ENCODE measurements around the gene CYP17A1.
"Not testable (repeated sequence)": the region's sequence is repeated elsewhere in the genome, so short reads cannot be mapped to it uniquely, and the experiment has no call there.

Gene CYP17A1, protein sequence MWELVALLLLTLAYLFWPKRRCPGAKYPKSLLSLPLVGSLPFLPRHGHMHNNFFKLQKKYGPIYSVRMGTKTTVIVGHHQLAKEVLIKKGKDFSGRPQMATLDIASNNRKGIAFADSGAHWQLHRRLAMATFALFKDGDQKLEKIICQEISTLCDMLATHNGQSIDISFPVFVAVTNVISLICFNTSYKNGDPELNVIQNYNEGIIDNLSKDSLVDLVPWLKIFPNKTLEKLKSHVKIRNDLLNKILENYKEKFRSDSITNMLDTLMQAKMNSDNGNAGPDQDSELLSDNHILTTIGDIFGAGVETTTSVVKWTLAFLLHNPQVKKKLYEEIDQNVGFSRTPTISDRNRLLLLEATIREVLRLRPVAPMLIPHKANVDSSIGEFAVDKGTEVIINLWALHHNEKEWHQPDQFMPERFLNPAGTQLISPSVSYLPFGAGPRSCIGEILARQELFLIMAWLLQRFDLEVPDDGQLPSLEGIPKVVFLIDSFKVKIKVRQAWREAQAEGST

DNA sequence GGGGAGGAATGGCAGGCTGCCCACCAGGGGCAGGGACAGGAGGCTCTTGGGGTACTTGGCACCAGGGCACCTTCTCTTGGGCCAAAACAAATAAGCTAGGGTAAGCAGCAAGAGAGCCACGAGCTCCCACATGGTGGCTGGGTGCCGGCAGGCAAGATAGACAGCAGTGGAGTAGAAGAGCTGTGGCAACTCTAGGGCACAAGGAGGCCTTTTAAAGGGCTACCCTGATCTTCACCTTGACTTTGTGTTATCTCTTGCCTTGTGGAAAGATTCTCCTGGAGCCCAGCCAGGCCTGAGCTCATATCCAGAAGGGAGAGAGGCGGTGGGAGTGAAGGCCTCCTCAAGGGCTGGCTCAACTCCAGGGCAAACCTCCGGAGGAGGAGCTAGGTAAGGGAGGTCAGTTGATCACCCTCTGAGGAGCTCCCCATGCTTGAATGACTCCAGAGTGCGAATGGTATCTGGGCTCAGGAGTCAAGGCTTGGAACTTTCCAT lies at the start of gene CYP17A1:
CYP17A1 (minus strand) TSS at position 184 of the 492 bp plus-strand sequence; CDS start at position 132, 52 bp downstream.
- DNase-seq: no peak

DNA sequence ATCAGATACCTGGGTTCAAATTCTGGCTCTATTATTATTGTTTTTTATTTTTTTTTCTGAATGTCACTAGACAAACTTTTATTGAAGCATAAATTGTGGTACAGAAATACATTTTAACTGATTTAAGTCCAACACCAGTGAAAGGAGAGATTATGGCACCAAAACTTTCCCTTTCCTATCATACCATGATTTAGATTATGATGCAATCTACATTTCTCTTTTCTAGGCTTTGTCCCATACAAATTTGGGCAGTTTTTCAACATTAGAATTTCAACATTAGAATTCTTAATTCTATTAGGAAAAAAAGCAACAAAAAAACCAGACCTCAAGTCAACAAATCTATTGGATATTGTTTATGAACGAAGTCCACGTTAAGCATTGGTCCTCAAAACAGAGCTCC lies 43.0 kb upstream of the CYP17A1 start:
- DNase-seq: no peak

DNA sequence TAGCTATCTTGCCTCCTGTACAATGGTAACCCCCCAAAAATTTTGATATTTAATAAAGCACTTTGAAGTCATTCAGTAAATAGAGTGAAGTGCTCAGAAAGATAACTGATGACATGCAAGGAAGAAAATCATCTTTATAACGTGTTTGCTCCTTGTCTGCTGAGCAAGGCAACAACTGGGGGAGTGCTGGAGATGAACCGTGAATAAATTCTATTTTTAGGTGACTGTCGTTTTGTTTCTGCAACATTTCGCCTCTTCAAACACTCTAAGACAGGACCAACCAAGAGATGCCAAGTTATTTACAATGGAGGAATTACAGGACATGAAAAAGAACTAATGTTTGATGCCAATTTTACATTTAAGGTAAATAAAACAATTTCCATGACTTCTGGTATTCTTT lies 41.4 kb upstream of the CYP17A1 start:
- no peak for DNase-seq

DNA sequence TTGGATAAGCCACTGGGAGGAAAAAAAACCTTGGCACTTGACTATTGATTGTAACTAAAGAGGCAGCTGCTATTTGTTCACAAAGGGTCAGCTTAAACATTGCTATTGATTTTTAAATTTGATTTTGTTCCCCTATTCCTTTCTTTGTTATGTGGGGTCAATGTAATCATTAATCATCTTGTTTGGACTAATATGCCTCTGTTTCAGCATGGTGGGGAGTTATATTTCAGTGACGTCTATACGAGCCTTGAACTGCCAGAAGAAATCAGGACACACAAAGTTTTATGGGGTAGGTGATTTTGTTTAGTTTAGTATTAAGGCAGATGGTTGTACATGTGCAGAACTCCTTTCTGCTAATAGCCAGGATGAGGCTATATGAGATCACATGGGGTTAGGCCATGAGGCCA lies 39.5 kb upstream of the CYP17A1 start:
- no peak for DNase-seq

DNA sequence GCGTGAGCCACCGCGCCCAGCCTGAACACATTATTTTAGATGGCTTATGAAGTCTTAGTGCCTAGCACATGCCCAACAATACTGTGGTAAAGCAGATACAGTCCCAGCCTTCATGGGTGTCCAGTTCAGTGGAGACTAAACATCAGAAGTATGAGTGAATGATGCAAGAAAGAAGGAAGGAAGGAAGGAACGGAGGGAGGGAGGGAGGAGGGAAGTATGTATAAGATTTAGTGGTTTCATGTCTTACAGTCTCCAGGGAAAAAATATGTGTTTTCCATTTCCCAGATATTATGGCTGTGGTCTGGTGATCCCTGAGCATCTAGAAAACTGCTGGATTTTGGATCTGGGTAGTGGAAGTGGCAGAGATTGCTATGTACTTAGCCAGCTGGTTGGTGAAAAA lies 35.0 kb upstream of the CYP17A1 start:
- DNase-seq: no peak

DNA sequence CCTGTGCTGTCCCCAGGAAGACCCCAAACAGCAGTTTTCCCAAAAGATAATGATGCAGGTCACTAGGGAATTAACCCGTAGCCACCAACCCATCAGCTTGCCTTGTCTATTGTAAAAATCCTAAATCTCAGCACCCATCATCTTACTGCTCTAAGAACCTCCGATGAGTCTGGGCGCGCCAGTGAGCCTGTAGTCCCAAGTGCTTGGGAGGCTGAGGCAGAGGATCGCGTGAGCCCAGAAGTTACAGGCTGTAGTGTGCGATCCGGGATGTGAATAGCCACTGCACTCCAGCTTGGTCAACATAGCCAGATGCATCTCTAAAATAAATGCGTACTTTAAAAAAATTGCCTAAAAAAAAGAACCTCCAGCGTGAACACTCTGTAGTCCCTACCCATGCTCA lies 33.0 kb upstream of the CYP17A1 start:
- DNase-seq: no peak

DNA sequence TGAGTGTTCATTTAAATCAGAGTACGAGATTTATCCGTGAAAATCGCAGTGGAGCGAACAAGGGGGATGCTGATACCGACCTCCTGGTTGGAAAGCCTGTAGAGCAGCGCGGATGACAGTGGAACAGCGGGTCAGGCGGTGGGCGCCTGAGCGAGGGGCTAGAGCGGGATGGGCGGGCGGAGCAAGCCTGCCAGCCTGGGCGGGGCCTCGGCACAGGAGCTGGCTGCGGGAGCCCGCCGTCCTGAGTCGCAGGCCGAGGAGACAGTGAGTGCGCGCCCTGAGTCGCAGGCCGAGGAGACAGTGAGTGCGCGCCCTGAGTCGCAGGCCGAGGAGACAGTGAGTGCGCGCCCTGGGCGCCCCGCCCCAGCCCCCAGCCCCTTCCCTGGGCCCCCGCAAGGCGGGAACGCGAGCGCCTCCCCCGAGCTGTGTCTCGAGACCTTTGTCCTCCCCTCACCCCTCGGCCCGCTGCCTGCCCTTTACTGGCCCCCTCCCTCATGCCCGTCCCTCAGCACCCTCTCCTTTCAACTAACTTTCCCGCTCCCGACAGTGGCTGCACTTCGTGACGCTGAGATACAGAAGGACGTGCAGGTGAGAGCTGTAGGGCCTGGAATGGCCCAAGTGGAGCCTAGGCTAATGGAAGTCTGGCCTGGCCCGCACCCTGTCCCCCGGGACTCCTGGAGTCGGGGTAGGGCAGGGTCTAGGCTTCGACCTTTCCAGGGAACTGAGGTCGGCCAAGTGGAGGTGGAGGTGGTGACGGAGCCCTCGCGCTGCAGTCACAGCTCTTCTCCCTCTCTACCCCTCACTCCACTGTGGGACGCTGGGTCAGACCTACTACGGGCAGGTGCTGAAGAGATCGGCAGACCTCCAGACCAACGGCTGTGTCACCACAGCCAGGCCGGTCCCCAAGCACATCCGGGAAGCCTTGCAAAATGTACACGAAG lies 32.3 kb upstream of the CYP17A1 start, which contains the start of gene AS3MT:
AS3MT (plus strand) TSS at position 213 of the 941 bp plus-strand sequence; CDS start at position 336, 123 bp downstream.
- no peak for DNase-seq

DNA sequence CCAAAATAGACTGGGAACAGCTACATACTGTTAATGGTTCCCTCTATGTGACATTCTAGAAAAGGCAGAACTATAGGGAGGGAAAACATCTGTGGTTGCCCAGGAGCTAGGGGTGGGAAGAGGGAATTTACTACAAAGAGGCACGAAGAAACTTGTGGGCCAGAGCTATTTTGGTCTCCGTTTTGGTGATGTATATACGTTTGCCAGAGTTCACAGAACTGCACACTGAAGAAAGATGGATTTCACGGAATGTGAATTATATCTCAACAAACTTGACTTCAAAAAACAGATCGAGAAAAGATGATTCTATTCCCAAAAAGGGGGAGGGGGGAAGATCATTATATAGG lies 31.7 kb upstream of the CYP17A1 start:
- no peak for DNase-seq

DNA sequence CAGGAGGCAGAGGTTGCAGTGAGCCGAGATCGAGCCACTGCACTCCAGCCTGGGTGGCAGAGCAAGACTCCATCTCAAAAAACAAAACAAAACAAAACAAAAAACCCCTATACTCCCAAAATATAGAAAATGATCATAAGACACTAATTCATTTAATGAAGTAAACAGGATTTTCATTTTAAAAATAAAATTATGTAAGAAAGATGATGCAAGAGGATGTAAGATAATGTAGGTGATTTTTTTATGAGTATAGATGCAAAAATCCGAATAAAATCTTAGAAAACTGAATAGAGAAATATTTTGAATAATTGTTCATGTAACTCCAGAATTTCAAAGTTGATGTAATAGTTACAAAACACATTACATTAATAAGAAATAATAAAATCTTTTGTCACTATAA lies 28.4 kb upstream of the CYP17A1 start:
- no peak for DNase-seq

DNA sequence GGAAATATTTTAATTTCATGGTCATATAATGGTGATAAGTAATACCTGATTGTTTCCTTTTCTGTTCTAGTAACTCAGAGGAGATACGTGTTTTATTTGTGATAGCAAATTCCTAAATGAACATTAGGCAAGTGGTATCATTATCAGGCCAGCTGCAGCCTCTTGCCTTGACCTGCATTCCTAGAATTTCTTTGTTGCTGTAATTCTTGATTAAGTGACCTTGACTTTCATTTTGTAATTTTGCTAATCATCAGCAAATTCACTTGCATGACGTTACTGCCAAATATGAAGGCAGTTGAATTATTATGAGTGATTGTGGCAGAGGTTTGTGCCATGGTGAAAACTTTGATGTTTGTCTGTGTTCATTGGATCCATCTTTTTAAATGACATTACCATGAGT lies 26.4 kb upstream of the CYP17A1 start:
- no peak for DNase-seq

DNA sequence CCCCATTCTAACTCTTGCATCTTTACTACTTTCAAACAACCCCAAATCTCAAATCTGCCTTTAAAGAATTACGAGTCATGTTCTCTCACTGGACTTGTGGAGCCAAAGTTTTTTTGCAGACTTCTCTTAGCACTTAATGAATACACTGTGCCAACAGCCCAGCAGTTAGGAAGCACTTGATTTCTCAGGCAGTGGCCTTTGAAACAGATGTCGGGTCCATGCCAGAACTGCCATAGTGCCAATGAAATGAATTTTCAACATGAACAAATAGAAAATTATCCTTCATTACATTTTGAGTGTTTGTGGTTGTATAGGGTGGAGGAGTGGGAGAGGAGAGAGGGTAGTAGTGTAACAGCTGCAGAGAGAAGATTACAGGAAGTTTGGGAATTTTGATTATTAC lies 22.7 kb upstream of the CYP17A1 start:
- no peak for DNase-seq

DNA sequence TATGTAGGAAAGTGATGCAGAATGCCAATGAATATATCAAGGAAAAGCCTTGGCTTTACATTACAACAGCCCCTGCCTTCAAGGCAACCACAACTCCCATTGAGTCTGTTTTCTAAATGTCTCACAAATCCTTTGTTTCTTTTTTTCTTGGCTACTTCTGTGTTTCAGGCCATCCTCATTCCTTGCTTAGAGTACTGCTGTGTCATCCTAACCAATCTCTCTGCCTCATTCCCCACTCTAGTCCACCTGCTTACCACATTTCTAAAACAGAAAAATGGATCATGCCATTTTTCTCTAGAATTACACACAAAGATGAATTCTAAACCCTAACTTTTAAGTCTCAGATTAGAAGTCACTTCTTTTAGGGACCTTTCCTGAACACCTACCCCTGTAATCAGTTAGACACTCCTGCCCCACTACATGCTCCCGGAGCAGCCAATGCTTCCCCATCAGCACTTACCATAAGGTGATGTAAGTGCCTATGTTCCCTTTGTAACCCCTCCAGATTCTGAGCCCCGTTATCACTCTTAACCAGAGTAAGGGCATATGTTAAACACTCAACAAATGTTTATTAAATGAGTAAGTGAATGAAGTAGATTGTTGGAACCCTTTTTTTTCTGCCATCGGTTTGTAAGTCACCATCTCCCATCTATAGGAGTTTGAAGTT lies 19.7 kb upstream of the CYP17A1 start:
- no peak for DNase-seq

DNA sequence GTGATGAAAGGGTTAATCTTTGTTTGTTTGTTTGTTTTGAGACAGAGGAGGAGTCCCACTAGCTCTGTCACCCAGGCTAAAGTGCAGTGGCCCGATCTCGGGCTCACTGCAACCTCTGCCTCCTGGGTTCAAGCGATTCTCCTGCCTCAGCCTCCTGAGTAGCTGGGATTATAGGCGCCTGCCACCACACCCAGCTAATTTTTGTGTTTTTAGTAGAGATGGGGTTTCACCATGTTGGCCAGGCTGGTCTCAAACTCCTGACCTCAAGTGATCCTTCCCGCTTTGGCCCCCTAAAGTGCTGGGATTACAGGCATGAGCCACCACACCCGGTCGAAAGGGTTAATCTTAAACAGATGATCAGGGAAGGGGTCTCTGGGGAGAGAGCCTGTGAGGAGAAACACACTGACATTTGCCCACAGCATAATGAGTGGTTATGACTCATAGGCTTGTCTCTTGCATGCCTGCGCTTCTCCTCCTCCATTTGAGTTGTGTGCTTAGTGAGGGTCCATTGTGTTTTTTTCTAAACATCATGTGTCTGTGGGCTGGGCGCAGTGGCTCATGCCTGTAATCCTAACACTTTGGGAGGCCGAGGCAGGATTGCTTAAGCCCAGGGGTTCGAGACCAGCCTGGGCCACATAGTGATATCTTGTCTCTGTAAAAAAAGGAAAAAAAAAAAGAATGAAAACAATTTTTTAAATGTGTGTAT lies 18.7 kb upstream of the CYP17A1 start:
- not testable (repeated sequence) for DNase-seq

DNA sequence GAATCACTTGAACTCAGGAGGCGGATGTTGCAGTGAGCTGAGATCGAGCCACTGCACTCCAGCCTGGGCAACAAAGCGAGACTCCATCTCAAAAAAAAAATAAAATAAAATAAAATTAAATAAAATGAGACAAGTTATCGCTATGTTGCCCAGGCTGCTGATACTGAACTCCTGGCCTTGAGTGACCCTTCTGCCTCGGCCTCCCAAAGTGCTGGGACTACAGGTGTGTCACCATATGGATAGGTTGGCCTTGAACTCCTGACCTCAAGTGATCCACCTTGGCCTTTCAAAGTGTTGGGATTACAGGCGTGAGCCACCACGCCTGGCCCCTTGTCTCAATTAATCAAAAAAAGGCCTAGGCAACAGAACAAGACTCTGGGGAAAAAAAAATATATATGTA lies 16.0 kb upstream of the CYP17A1 start:
- not testable (repeated sequence) for DNase-seq

DNA sequence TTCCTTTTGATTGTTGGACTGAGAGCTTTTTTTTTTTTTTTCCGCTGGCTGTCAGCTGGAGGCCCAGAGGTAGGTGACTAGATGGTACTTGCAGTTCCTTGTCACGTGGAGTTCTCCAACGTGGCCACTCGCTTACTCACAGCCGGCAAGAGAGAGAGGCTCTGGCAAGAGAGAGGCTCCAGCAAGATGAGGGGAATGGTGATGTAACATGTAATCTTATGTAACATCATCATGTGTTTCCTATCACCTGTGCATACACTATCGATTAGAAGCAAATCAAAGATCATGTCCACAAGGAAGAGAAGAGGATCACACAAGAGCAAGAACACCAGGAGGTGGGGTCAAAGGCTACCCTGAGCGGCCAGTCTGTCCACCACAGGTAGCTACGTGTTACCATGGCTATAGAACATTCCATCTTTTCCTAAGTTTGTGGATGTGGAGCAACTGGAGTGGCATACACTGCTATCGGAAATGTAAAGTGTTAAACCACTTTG lies 12.9 kb upstream of the CYP17A1 start:
- DNase-seq: no peak

DNA sequence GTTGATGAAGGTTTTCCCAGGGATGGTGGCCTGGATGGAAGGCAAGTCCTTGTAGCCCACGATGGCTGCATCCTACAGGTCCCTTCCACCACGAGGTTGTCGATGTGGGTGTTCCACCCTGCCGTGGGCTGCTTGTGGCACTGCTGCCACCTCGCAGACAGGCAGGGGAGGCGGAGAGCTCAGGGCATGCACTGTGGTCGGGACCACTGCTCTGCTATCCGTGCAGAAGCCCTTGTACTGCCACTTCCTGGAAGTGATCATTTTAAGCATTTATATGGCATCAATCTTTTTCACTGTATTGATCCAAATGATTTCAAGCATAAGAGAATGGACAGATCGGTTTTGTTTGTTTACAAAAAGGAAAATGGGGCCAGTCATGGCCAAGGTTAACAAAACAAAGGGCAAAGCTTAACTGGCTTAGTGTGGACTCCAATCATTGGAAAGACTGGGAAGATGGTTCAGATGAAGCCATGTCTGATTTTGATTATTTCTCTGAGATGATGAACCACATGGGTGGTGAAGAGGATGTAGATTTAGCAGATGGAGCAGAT lies 8.2 kb upstream of the CYP17A1 start:
- no peak for DNase-seq

DNA sequence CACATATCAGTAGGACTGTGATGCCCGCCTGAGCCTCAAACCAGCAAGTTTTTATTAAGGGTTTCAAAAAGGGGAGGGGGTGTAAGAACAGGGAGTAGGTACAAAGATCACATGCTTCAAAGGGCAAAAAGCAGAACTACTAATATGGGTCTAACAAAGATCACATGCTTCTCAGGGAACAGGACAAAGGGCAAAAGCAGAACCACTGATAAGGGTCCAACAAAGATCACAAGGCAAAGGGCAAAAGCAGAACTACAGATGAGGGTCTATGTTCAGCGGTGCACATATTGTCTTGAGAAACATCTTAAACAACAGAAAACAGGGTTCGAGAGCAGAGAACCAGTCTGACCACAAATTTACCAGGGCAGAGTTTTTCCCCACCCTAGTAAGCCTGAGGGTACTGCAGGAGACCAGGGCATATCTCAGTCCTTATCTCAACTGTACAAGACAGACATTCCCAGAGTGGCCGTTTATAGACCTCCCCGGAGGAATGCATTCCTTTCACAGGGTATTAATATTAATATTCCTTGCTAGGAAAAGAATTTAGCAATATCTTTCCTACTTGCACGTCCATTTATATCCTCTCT lies 7.1 kb upstream of the CYP17A1 start:
- not testable (repeated sequence) for DNase-seq

DNA sequence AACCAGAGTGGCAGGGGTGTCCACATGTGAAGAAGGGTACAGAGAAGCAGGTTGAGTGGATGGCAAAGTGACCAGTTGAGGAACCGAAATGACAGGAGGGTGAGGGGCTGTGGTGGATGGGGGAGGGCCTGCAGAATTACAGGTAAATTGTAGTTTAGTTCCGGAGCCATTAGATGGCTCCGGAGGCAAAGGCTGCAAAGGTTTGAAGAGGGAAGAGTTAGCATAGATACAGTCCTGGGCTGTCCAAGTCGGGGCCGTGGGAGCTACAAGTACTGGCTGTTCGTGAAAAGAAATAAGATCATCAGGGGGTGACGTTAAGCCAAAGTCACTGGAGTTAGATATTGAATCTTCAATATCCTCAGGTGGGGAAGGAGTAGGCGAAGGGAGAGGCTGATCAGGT lies 5.9 kb upstream of the CYP17A1 start:
- DNase-seq: not testable (repeated sequence)

DNA sequence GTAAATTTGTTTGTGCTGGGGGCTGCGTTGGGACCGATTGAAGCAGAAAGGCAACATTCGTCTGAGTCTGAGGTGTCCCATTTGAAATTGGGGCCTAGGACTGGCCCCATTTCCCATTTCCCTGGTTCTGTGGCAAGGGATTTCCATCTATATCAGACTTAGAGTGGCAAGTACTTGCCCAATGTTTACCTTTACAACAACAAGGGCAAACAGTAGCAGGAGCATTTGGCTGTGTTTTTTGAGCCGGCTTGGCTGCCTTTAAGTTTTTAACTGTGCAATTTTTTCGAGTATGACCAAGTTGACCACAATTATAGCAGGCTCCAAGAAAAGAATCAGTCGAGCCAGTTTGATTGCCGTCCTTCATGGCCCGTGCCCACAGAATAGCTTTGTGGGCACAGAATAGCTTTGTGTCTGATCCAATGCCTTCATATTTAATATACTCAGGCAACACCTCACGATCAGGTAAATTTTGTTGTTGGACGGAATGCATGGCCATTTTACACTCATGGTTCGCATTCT lies 4.7 kb upstream of the CYP17A1 start:
- DNase-seq: no peak

DNA sequence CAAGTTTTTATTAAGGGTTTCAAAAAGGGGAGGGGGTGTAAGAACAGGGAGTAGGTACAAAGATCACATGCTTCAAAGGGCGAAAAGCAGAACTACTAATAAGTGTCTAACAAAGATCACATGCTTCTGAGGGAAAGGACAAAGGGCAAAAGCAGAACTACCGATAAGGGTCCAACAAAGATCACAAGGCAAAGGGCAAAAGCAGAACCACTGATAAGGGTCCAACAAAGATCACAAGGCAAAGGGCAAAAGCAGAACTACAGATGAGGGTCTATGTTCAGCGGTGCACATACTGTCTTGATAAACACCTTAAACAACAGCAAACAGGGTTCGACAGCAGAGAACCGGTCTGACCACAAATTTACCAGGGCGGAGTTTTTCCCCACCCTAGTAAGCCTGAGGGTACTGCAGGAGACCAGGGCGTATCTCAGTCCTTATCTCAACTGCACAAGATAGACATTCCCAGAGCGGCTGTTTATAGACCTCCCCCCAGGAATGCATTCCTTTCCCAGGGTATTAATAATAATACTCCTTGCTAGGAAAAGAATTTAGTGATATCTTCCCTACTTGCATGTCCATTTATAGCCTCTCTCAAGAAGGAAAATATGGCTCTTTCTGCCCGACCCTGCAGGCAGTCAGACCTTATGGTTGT lies 1.2 kb upstream of the CYP17A1 start:
- not testable (repeated sequence) for DNase-seq
